ENCODE results near the gene PCNT. TPM values are rescaled to one million over a fixed set of nuclear protein-coding genes. Genes with fewer than 3 reads are reported as not detected.

PCNT gene
- total and polyA plus RNA-seq, 9 of the 15 experiments (the other 6 are each of a cell fraction or from before 2014, with no cell fraction given): 9.1 to 53.5 (median 31.3) TPM

GRCh38 chr21:46410516-46410915 lies 86.6 kb downstream of the PCNT start (continued):
- TF ChIP-seq ZNF449 (CRISPR knock-in tag; IDR thresholded peaks at IDR 0.05) (no peak), ZNF146 (CRISPR knock-in tag; IDR thresholded peaks at IDR 0.05; ENCODE audit: unreplicated experiment) (no peak), ZBED1 (IDR thresholded peaks at IDR 0.05) (no peak)
- TF ChIP-seq, protein P1, sequence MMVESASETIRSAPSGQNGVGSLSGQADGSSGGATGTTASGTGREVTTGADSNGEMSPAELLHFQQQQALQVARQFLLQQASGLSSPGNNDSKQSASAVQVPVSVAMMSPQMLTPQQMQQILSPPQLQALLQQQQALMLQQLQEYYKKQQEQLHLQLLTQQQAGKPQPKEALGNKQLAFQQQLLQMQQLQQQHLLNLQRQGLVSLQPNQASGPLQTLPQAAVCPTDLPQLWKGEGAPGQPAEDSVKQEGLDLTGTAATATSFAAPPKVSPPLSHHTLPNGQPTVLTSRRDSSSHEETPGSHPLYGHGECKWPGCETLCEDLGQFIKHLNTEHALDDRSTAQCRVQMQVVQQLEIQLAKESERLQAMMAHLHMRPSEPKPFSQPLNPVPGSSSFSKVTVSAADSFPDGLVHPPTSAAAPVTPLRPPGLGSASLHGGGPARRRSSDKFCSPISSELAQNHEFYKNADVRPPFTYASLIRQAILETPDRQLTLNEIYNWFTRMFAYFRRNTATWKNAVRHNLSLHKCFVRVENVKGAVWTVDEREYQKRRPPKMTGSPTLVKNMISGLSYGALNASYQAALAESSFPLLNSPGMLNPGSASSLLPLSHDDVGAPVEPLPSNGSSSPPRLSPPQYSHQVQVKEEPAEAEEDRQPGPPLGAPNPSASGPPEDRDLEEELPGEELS (CRISPR knock-in tag; IDR thresholded peaks at IDR 0.05; ENCODE audit: borderline replicate concordance): no peak

GRCh38 chr21:46411236-46411635 lies 87.3 kb downstream of the PCNT start:
- H4K20me1 ChIP-seq (replicated peaks; ENCODE audit: control insufficient read depth, insufficient read depth, low read length): no peaks in the 10 kb centered on the region
- FAIRE-seq (no peak), DNase-seq (ENCODE audit: extremely low read depth in 1 of 4, low spot score in 3 of 4) (no peak), ATAC-seq (no peak)
- H3K9me1 ChIP-seq (ENCODE audit: control insufficient read depth, insufficient read depth, low read length): no peaks in the 10 kb centered on the region
- H3K4me1 ChIP-seq (replicated peaks in 1 of 2; ENCODE audit: control insufficient read depth in 2 of 2, insufficient read depth in 2 of 2, low read length in 2 of 2): peaks cover 0 to 12% of the 10 kb centered on the region in 2 experiments; a peak in 1 of 5 replicates
- in situ Hi-C loops (cut with MboI) (no loop called here), intact Hi-C loops (cut with micrococcal nuclease) (no loop called here)
- H3K4me2 ChIP-seq (ENCODE audit: insufficient read depth, low read length): no peak overlapping the region
- no peak overlapping the region for H3K4me3 ChIP-seq
- no peak overlapping the region for H2AFZ ChIP-seq (ENCODE audit: low read depth, low read length)
- peaks cover 52% of the 10 kb centered on the region for H3K36me3 ChIP-seq (ENCODE audit: control insufficient read depth, insufficient read depth, low read length)
- H3K27me3 ChIP-seq (ENCODE audit: control insufficient read depth in 2 of 2, insufficient read depth in 2 of 2, low read length in 2 of 2): no peaks in the 10 kb centered on the region
- TF ChIP-seq SRSF9 (IDR thresholded peaks at IDR 0.05; ENCODE audit: borderline replicate concordance, low read depth, low read length) (no peak), L3MBTL2 (IDR thresholded peaks at IDR 0.05) (no peak), ZNF134 (CRISPR knock-in tag; conservative IDR thresholded peaks at IDR 0.05) (no peak), ASH1L (IDR thresholded peaks at IDR 0.05; ENCODE audit: borderline replicate concordance, low read depth, partially characterized antibody) (no peak), NELFE (IDR thresholded peaks at IDR 0.05; ENCODE audit: insufficient read depth, insufficient read length) (no peak), POLR2G (IDR thresholded peaks at IDR 0.05; ENCODE audit: low read depth, low read length) (0 out of 2 replicates have a peak, but pooled peaks have one; percentile 22), PML (IDR thresholded peaks at IDR 0.05; ENCODE audit: low read length) (no peak), NCOR1 (IDR thresholded peaks at IDR 0.05) (no peak)
- no peaks in the 10 kb centered on the region for H3K9me3 ChIP-seq (replicated peaks; ENCODE audit: control insufficient read depth, insufficient read depth, low read depth, low read length)
- WGBS (ENCODE audit: insufficient coverage, low coverage, missing lambda C conversion rate): 85% methylated on average over 17 of the region's 17 CpGs
- H3K9ac ChIP-seq (ENCODE audit: insufficient read depth in 1 of 2, low read depth in 2 of 2, low read length in 2 of 2): no peak overlapping the region; a peak in 1 of 4 replicates
- ChIA-PET CTCF (ENCODE audit: low intra/inter-chr PET ratio) (no interaction called here), POLR2A (interaction anchor here (0.7 to 1.0 kb wide), 2 partner anchors 11 to 47 kb away, joined by 3 read pairs; no protein-coding TSS in a partner anchor)
- no peak overlapping the region for H3K27ac ChIP-seq (ENCODE audit: extremely low read depth, low read depth, low read length)
- no peaks in the 10 kb centered on the region for H3K79me2 ChIP-seq (ENCODE audit: control insufficient read depth, insufficient read depth, low read length)
- BruUV-seq (replicated peaks): TSS peak; percentile 58
